GM21447 (cell line): ENCODE data around the gene VPS11.
A peak's percentile ranks its signal among the peaks of the same experiment; 100 is the strongest.
"Not testable (repeated sequence)": the region's sequence is repeated elsewhere in the genome, so short reads cannot be mapped to it uniquely, and the experiment has no call there.

Source experiments
- ATAC-seq: cut with Tn5 transposase; IDR thresholded peaks from one replicate; pipeline ENCODE4 v1.9.1; 2021; ENCODE audit not compliant: unreplicated experiment

Gene VPS11

GRCh38 chr11:119034813-119035212 lies 32.8 kb upstream of the VPS11 start:
- no peak for ATAC-seq

DNA sequence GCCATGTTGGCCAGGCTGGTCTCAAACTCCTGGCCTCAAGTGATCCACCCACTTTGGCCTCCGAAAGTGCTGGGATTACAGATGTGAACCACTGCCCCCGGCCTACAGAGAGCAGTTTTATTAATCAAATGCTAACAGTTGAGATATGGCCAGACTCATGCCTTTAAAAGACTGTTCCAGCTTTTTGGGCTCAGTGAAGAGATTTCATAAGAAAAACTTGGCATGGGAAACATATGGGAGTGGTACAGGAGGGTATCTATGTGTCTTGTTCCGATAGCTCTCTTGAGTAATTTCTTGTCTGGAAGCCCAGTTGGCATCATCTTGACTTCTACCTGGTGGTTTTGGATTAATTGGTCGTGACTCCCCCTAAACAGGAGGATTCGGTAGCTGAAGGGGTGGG lies 28.7 kb upstream of the VPS11 start:
- no peak for ATAC-seq

DNA sequence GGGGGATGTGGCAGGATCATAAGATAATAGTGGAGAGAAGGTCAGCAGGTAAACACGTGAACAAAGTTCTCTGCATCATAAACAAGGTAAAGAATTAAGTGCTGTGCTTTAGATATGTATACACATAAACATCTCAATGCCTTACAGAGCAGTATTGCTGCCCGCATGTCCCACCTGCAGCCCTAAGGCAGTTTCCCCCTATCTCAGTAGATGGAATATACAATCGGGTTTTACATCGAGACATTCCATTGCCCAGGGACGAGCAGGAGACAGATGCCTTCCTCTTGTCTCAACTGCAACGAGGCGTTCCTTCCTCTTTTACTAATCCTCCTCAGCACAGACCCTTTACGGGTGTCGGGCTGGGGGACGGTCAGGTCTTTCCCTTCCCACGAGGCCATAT lies 28.1 kb upstream of the VPS11 start:
- not testable (repeated sequence) for ATAC-seq

DNA sequence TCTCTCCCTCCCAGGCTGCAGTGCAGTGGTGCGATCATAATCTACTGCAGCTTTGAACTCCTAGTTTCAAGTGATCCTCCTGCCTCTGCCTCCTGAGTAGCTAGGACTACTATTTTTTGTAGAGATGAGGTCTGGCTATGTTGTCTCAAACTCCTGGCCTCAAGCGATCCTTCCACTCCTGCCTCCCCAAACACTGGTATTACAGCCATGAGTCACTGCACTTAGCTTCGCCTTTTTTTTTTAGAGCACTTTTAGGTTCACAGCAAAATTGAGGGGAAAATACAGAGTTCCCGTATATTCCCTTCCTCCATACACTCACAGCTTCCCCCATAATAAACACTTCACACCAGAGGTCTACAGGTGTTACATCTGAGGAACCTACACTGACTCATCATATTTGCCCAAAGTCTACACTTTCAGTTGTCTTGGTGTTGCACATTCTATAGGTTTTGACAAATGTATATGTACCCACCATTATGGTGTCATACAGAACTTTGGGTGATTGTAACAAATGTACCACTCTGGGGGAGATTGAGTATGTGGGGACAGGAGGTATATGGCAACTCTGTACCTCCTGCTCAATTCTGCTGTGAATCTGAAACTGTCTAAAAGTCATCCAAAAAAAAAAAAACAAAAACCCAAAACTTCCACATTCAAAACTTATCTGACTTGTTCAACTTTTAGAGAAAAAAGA lies 25.6 kb upstream of the VPS11 start:
- ATAC-seq = no peak

GRCh38 chr11:119042927-119043326 lies 24.7 kb upstream of the VPS11 start:
- no peak for ATAC-seq

GRCh38 chr11:119044708-119045107 lies 22.9 kb upstream of the VPS11 start:
- no peak for ATAC-seq

- no peak for ATAC-seq
Measured at GRCh38 chr11:119046489-119046888, 21.1 kb upstream of the VPS11 start.

DNA sequence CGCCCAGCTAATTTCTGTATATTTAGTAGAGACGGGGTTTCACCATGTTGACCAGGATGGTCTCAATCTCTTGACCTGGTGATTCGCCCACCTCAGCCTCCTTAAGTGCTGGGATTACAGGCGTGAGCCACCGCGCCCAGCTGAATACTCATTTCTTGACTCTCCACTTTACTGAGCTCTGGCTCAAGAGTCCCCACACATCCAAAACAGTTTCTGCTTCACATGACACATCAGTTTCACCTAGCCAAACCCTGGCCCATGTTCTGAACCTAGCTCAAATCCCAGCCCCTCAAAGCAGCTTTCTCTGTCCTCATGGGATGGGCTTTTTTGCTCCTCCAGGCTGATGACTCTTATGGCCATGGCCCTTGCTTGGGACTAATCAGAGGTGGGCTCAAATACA lies 20.4 kb upstream of the VPS11 start:
- ATAC-seq = no peak

- ATAC-seq = no peak
Measured at GRCh38 chr11:119048644-119049043, 19.0 kb upstream of the VPS11 start.

DNA sequence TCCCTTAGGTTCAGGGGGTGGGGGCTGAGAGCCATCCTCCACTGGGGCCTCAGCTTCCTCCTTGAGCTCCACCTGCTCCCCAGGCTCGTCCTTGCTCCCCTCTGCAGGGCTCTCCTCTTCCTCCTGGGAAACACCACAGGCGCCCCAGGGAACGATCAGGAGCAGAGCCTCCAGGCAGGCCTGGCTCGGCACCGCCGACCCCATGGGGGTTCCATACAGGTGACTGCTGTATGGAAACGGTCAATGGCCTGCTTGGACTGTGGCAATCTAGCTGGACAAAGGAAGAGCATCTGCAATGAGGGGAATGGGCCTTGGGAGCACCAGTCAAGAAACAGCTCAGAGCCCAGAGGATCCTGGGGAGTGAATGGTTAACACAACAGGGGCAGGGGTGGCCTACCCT lies 18.5 kb upstream of the VPS11 start:
- no peak for ATAC-seq

DNA sequence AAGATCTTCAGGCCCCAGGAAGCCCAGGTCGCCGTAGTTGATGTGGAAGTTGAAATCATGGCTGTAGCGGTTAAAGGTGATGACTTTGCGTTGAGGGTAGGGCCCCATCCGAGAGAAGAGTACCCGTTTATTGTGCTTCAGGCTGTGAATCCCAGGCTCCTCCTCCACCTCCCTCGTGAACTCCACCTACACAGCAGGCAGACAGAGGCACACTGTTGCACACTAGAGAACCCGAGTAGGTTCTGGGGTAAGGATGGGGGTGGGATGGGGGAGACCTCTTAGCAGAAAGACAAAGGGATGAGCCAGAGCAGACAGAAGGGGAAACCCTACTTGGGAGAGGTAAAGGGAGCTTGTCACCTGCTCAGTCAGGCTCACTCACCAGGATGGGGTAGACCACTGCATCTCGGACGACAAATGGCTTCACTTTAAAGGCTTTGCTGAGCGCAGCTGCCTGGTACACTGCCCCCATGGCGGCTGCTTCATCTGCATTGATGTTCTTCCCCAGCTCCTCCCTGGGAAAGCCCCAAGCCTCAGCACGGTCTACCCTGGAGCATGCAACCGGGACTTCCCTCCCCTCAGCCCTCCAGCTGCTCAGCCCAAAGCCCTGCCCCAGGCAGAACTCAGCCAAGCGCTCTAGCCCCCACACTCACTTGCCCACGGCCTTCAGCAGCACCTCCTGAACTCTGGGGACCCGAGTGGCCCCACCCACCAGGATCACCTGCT lies 16.0 kb upstream of the VPS11 start:
- ATAC-seq = peak; percentile 61

GRCh38 chr11:119052163-119052814 lies 15.3 kb upstream of the VPS11 start:
- ATAC-seq = peak; percentile 8

DNA sequence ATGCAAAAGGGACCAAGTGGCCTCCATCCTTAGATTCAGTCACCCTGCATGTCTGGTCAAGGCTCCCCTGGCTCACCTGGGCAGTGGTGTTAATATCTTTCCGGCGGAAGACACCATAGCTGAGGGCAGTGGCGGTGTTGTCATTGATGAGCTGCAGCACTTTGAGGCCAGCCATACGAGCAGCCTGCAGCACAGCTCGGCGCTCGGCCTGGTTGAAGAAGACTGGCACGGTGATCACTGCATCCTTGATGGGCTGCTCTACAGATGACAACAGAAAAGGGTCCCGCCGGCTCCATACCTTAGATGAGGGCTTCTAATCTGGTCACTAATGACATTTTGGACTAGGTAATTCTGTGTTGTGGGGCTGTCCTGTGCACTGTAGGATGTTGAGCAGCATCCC lies 13.2 kb upstream of the VPS11 start:
- no peak for ATAC-seq

- no peak for ATAC-seq
Measured at GRCh38 chr11:119055901-119056300, 11.7 kb upstream of the VPS11 start.

DNA sequence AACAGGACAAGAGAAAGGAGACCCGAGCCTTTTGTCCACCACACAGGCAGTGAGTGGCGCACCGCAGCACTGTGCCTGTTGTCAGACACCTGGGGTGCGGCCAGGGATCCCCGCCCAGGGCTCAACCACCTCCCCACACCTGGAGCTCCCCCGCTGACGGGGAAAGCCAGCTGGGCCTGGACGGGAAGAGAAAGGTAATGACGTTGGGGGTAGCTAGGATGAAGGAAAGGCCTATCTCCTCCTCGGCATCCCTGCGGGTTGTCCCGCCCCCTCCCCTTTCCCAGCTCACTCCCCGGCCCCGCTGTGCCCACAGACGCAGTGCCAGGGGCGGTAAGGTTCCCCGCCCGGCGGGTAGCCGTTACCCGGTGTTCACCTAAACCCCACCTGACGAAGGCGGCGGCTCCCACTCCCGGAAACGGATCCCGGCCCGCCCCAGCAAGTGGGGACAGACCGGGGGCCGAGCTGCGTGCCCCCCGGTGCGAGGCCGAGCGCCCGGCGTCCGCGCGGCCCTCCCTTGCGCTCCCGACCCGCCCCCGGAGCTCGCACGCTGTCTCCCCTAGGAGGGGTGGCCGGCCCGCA lies 11.1 kb upstream of the VPS11 start:
- no peak for ATAC-seq

DNA sequence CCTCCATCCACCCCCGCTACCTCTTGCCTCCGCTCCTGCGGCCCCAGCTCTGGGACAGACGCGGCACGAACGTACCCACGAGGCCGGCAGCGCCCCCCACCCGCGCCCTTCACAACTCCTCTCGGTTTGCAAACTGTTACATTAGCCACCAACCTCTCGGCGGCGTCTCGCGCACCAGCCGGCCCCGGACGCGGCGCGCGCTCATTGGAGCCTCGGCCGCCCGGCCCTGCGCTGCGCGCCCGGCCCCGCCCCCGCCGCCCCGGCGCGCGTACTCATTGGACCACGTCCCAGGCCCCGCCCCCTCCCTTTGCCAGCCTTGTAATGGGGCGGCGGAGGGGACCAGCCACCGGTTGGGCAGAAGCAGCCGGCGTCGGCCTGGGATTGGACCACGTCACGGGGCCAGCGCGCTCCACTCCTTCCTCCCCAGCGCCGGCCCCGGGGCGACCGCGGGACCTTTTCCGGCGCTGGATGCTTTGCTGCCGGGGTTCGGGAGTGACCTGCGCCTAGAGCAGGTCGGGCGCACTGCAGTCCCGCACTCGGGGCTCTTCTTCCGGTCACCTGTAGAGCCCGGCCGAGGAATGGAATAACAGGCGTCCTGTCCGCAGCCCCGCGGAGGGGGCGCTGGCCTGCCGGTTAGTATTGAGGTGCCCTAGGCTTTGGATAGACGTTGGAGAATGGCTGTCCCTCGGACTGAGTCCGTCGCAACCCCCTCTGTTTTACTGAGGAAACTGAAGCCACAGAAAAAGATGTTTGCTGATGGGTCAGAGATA lies 10.4 kb upstream of the VPS11 start, which contains the start of gene HYOU1:
HYOU1 (minus strand) TSS at position 206 of the 770 bp plus-strand sequence. CDS start 1,045 bp downstream, outside the sequence.
- peak; percentile 88 for ATAC-seq

- ATAC-seq = not testable (repeated sequence)
Measured at GRCh38 chr11:119059128-119059527, 8.5 kb upstream of the VPS11 start.

DNA sequence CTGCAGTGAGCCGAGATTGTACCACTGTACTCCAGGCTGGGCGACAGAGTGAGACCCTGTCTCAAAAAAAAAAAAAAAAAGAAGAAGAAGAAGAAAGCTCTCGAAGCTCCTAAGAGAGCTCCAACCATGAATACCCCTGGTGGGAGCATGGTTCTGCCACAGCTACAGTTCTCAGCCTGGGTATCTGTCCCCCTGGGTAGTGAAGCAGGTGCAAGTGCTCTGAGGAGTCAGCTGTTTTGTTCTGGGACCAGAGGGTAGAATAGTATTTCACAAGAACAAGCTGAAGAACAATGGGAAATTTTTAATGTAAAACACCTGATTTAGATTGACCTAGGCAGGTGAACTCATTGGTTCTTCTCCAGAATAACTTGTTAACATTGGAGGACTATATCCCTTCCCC lies 6.4 kb upstream of the VPS11 start:
- ATAC-seq = no peak

GRCh38 chr11:119062779-119063178 lies 4.8 kb upstream of the VPS11 start:
- no peak for ATAC-seq

GRCh38 chr11:119065369-119065768 lies 2.2 kb upstream of the VPS11 start:
- no peak for ATAC-seq

GRCh38 chr11:119077839-119078238 lies 10.2 kb downstream of the VPS11 start:
- ATAC-seq = no peak
